T-helper 1 cell treated with Interleukin-12 subunit alpha and Interleukin-12 subunit beta and Interleukin-4 antibody, amounts not matched to agents 30 μg/mL and 1 μg/mL, for 36 hours (primary cell): Measurements from ENCODE around the gene UTRN.
A peak's percentile ranks its signal among the peaks of the same experiment; 100 is the strongest.

Experiments used
- H3K27ac Mint-ChIP-seq: one replicate; pipeline ENCODE4 v1.8.0; 2021; ENCODE audit warnings: mild to moderate bottlenecking, mixed read lengths
- H3K27me3 Mint-ChIP-seq: one replicate; pipeline ENCODE4 v1.8.0; 2021; ENCODE audit warnings: low read depth, mixed read lengths
- H3K36me3 Mint-ChIP-seq: one replicate; pipeline ENCODE4 v1.8.0; 2021; ENCODE audit warnings: low read depth, mixed read lengths
- H3K4me1 Mint-ChIP-seq: one replicate; pipeline ENCODE4 v1.8.0; 2021; ENCODE audit warnings: low read depth, mixed read lengths
- H3K4me3 Mint-ChIP-seq: one replicate; pipeline ENCODE4 v1.8.0; 2021; ENCODE audit warnings: mild to moderate bottlenecking, moderate library complexity, mixed read lengths
- H3K9me3 Mint-ChIP-seq: one replicate; pipeline ENCODE4 v1.8.0; 2021; ENCODE audit warnings: mixed read lengths

The UTRN gene

GRCh38 chr6:144268794-144269349 lies 16.3 kb upstream of the UTRN start:
- H3K9me3 Mint-ChIP-seq, result no peaks in the 10 kb centered on the region
- H3K4me1 Mint-ChIP-seq, result no peaks in the 10 kb centered on the region
- H3K36me3 Mint-ChIP-seq, result no peaks in the 10 kb centered on the region
- no peak overlapping the region for H3K4me3 Mint-ChIP-seq
- no peak overlapping the region for H3K27ac Mint-ChIP-seq
- peaks cover 4% of the 10 kb centered on the region for H3K27me3 Mint-ChIP-seq

- Mint-ChIP-seq H3K36me3 (no peaks in the 10 kb centered on the region), H3K4me3 (no peak overlapping the region), H3K27ac (no peak overlapping the region), H3K4me1 (peaks cover 2% of the 10 kb centered on the region), H3K27me3 (peaks cover 25% of the 10 kb centered on the region), H3K9me3 (no peaks in the 10 kb centered on the region)
These were observed 8.0 kb upstream of the UTRN start for GRCh38 chr6:144277174-144277573.

- Mint-ChIP-seq H3K4me1 (peaks cover 2% of the 10 kb centered on the region), H3K27me3 (peaks cover 28% of the 10 kb centered on the region), H3K9me3 (no peaks in the 10 kb centered on the region), H3K36me3 (no peaks in the 10 kb centered on the region), H3K4me3 (no peak overlapping the region), H3K27ac (no peak overlapping the region)
These were observed 7.4 kb upstream of the UTRN start for GRCh38 chr6:144277605-144278227.

- no peak overlapping the region for H3K27ac Mint-ChIP-seq
- H3K36me3 Mint-ChIP-seq, result no peaks in the 10 kb centered on the region
- no peaks in the 10 kb centered on the region for H3K9me3 Mint-ChIP-seq
- H3K27me3 Mint-ChIP-seq, result peaks cover 38% of the 10 kb centered on the region
- no peak overlapping the region for H3K4me3 Mint-ChIP-seq
- peaks cover 4% of the 10 kb centered on the region for H3K4me1 Mint-ChIP-seq
These were observed 6.3 kb upstream of the UTRN start for GRCh38 chr6:144278659-144279314.

GRCh38 chr6:144279484-144280150 lies 5.5 kb upstream of the UTRN start:
- Mint-ChIP-seq H3K9me3 (no peaks in the 10 kb centered on the region), H3K4me1 (peaks cover 11% of the 10 kb centered on the region), H3K27ac (no peak overlapping the region), H3K36me3 (no peaks in the 10 kb centered on the region), H3K4me3 (no peak overlapping the region), H3K27me3 (peaks cover 43% of the 10 kb centered on the region)

GRCh38 chr6:144283646-144284477 lies 1.3 kb upstream of the UTRN start:
- peak overlapping the region; percentile 89 for H3K4me3 Mint-ChIP-seq
- peaks cover 11% of the 10 kb centered on the region for H3K4me1 Mint-ChIP-seq
- peaks cover 56% of the 10 kb centered on the region for H3K27me3 Mint-ChIP-seq
- peak overlapping the region; percentile 47 for H3K27ac Mint-ChIP-seq
- H3K9me3 Mint-ChIP-seq, result no peaks in the 10 kb centered on the region
- peaks cover 3% of the 10 kb centered on the region for H3K36me3 Mint-ChIP-seq

GRCh38 chr6:144284478-144284782 lies 705 bp upstream of the UTRN start:
- Mint-ChIP-seq H3K36me3 (peaks cover 3% of the 10 kb centered on the region), H3K27me3 (peaks cover 57% of the 10 kb centered on the region), H3K4me1 (peaks cover 11% of the 10 kb centered on the region), H3K27ac (peak overlapping the region; percentile 47), H3K4me3 (peak overlapping the region; percentile 89), H3K9me3 (no peaks in the 10 kb centered on the region)

- peaks cover 14% of the 10 kb centered on the region for H3K4me1 Mint-ChIP-seq
- H3K4me3 Mint-ChIP-seq, result peak overlapping the region; percentile 89
- H3K9me3 Mint-ChIP-seq, result no peaks in the 10 kb centered on the region
- peaks cover 3% of the 10 kb centered on the region for H3K36me3 Mint-ChIP-seq
- H3K27me3 Mint-ChIP-seq, result peaks cover 54% of the 10 kb centered on the region
- peak overlapping the region; percentile 33 for H3K27ac Mint-ChIP-seq
These were observed 338 bp downstream of the UTRN start for GRCh38 chr6:144285548-144285797.

GRCh38 chr6:144285798-144286502 lies 815 bp downstream of the UTRN start:
- no peaks in the 10 kb centered on the region for H3K9me3 Mint-ChIP-seq
- H3K27ac Mint-ChIP-seq, result no peak overlapping the region
- peaks cover 52% of the 10 kb centered on the region for H3K27me3 Mint-ChIP-seq
- H3K4me1 Mint-ChIP-seq, result peaks cover 15% of the 10 kb centered on the region
- peaks cover 3% of the 10 kb centered on the region for H3K36me3 Mint-ChIP-seq
- H3K4me3 Mint-ChIP-seq, result peak overlapping the region; percentile 89

GRCh38 chr6:144286503-144287393 lies 1.6 kb downstream of the UTRN start:
- peaks cover 18% of the 10 kb centered on the region for H3K4me1 Mint-ChIP-seq
- H3K9me3 Mint-ChIP-seq, result no peaks in the 10 kb centered on the region
- H3K4me3 Mint-ChIP-seq, result peak overlapping the region; percentile 89
- H3K27ac Mint-ChIP-seq, result no peak overlapping the region
- H3K27me3 Mint-ChIP-seq, result peaks cover 55% of the 10 kb centered on the region
- H3K36me3 Mint-ChIP-seq, result peaks cover 4% of the 10 kb centered on the region

GRCh38 chr6:144289006-144289405 lies 3.9 kb downstream of the UTRN start:
- Mint-ChIP-seq H3K27ac (no peak overlapping the region), H3K27me3 (peaks cover 38% of the 10 kb centered on the region), H3K9me3 (no peaks in the 10 kb centered on the region), H3K36me3 (peaks cover 8% of the 10 kb centered on the region), H3K4me3 (no peak overlapping the region), H3K4me1 (peaks cover 14% of the 10 kb centered on the region)

- Mint-ChIP-seq H3K4me3 (no peak overlapping the region), H3K27me3 (peaks cover 20% of the 10 kb centered on the region), H3K4me1 (peaks cover 7% of the 10 kb centered on the region), H3K9me3 (peaks cover 14% of the 10 kb centered on the region), H3K27ac (no peak overlapping the region), H3K36me3 (peaks cover 18% of the 10 kb centered on the region)
These were observed 7.2 kb downstream of the UTRN start for GRCh38 chr6:144292372-144292771.

GRCh38 chr6:144294016-144294415 lies 8.9 kb downstream of the UTRN start:
- peaks cover 15% of the 10 kb centered on the region for H3K4me1 Mint-ChIP-seq
- H3K27ac Mint-ChIP-seq, result no peak overlapping the region
- H3K9me3 Mint-ChIP-seq, result peaks cover 23% of the 10 kb centered on the region
- peaks cover 10% of the 10 kb centered on the region for H3K27me3 Mint-ChIP-seq
- H3K4me3 Mint-ChIP-seq, result no peak overlapping the region
- H3K36me3 Mint-ChIP-seq, result peaks cover 25% of the 10 kb centered on the region
